Measurements from ENCODE around the gene EVA1A.

EVA1A gene

DNA sequence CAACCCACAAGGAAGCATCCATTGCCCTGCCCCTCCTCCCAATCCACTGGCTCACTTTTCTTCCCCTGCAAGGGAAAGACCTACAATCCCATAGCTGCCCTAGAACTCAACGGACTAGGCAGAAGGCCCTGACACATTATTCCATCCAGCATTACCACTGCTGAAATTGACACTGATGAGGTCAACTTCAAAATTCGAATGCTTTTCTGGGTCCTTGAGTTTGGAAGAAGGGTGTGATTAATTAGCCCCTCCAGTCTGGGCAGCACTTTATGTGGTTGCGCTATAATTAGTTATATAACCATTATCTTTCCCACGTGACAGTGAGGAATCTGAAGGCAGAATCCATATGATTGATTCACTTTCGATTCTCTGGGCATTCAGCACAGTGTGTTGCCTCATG, 55.7 kb downstream of the EVA1A start:
- peaks cover 8% of the 10 kb centered on the region for H3K9me3 ChIP-seq (ENCODE audit: insufficient read depth, low read length, severe bottlenecking)
- no peak overlapping the region for H3K4me2 ChIP-seq (ENCODE audit: insufficient read depth, low read length)
- no peak for ATAC-seq (ENCODE audit: insufficient read depth, low read depth)
- no peak for DNase-seq
- no peaks in the 10 kb centered on the region for H3K4me1 ChIP-seq (ENCODE audit: insufficient read depth, low read length)
- H3K4me3 ChIP-seq (ENCODE audit: low read depth in 1 of 2, low read length in 2 of 2), result no peak overlapping the region
- H3K9ac ChIP-seq (ENCODE audit: low read depth, low read length), result no peak overlapping the region
- H4K20me1 ChIP-seq (ENCODE audit: insufficient read depth, low read length), result no peaks in the 10 kb centered on the region
- H2AFZ ChIP-seq (ENCODE audit: low read depth, low read length), result no peak overlapping the region
- peaks cover 74% of the 10 kb centered on the region for H3K36me3 ChIP-seq (ENCODE audit: insufficient read depth, low read length)
- H3K27ac ChIP-seq (ENCODE audit: low read length), result no peak overlapping the region
- H3K79me2 ChIP-seq (ENCODE audit: insufficient read depth, low read length), result peaks cover 32% of the 10 kb centered on the region
- no peaks in the 10 kb centered on the region for H3K27me3 ChIP-seq (ENCODE audit: insufficient read depth, low read length, poor library complexity)
- TF ChIP-seq, protein P1, sequence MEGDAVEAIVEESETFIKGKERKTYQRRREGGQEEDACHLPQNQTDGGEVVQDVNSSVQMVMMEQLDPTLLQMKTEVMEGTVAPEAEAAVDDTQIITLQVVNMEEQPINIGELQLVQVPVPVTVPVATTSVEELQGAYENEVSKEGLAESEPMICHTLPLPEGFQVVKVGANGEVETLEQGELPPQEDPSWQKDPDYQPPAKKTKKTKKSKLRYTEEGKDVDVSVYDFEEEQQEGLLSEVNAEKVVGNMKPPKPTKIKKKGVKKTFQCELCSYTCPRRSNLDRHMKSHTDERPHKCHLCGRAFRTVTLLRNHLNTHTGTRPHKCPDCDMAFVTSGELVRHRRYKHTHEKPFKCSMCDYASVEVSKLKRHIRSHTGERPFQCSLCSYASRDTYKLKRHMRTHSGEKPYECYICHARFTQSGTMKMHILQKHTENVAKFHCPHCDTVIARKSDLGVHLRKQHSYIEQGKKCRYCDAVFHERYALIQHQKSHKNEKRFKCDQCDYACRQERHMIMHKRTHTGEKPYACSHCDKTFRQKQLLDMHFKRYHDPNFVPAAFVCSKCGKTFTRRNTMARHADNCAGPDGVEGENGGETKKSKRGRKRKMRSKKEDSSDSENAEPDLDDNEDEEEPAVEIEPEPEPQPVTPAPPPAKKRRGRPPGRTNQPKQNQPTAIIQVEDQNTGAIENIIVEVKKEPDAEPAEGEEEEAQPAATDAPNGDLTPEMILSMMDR (IDR thresholded peaks at IDR 0.05; ENCODE audit: borderline replicate concordance, extremely low read depth, low read length, poor library complexity, severe bottlenecking), result no peak
- no peak for TF ChIP-seq EZH2 (IDR thresholded peaks at IDR 0.05; ENCODE audit: borderline replicate concordance, low read depth, low read length, severe bottlenecking)

DNA sequence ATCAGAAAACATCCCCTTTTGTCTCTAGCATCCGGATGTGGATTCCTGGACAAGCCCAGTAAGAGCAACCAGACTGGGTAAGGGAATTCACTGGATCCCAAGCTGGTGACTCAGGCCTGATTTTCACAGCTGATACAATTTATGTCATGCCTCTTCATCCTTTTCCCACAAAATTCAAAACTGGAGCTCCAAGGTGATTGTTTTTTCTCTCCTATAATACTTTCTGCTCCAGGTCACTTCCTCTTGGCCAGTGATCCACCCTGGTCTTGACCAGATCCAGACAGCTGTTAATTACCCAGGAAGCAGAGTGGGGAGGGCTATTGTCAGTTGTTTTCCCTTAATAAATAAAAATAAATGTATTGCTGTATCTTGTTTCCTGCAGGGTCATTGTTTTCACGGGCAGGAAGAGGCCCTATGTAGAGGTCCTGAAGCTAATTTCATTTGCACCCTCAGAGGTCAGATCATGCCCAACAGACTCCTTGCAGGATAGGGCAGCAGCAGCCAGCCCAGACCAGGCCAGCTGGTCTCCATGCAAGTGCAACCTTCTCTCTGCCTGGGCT, 57.6 kb downstream of the EVA1A start:
- H3K4me2 ChIP-seq (ENCODE audit: insufficient read depth, low read length), result no peak overlapping the region
- no peaks in the 10 kb centered on the region for H3K9me3 ChIP-seq (ENCODE audit: insufficient read depth, low read length, severe bottlenecking)
- H4K20me1 ChIP-seq (ENCODE audit: insufficient read depth, low read length), result no peaks in the 10 kb centered on the region
- peaks cover 46% of the 10 kb centered on the region; the same call in 1 of the 2 replicates for H3K79me2 ChIP-seq (ENCODE audit: insufficient read depth, low read length)
- no peak for ATAC-seq (ENCODE audit: insufficient read depth, low read depth)
- no peak for TF ChIP-seq EZH2 (IDR thresholded peaks at IDR 0.05; ENCODE audit: borderline replicate concordance, low read depth, low read length, severe bottlenecking)
- TF ChIP-seq, protein P1 (IDR thresholded peaks at IDR 0.05; ENCODE audit: borderline replicate concordance, extremely low read depth, low read length, poor library complexity, severe bottlenecking), result no peak
- no peak overlapping the region for H3K9ac ChIP-seq (ENCODE audit: low read depth, low read length)
- DNase-seq, result no peak
- H3K4me1 ChIP-seq (ENCODE audit: insufficient read depth, low read length), result 0 out of 2 replicates have a peak, but pooled peaks cover 3% of the 10 kb centered on the region
- no peak overlapping the region for H2AFZ ChIP-seq (ENCODE audit: low read depth, low read length)
- peaks cover 56% of the 10 kb centered on the region for H3K36me3 ChIP-seq (ENCODE audit: insufficient read depth, low read length)
- H3K27ac ChIP-seq (ENCODE audit: low read length), result no peak overlapping the region; the same call in 1 of the 2 replicates
- H3K4me3 ChIP-seq (ENCODE audit: low read depth in 1 of 2, low read length in 2 of 2), result no peak overlapping the region
- no peaks in the 10 kb centered on the region for H3K27me3 ChIP-seq (ENCODE audit: insufficient read depth, low read length, poor library complexity)

DNA sequence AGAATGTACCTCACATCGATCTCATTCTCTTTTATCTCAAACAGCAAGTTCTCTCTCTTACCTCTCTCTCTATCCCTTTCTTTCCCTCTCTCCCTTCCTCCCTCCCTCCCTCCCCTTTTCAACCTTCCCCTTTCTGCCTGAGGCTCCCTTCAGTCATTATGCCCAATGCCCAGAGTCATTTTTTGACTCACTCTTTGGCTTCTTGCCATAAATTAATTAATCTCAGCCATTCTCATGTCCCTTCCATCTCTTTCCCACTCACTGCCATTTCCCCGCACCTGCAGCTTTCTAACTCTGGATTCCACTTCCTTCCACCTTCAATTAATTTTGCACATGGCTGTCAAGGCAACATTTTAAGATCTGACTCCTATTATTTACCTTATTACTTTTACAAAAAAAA, 60.1 kb downstream of the EVA1A start:
- Histone ChIP-seq H3K36me3 (ENCODE audit: insufficient read depth, low read length) (peaks cover 41% of the 10 kb centered on the region), H4K20me1 (ENCODE audit: insufficient read depth, low read length) (no peaks in the 10 kb centered on the region), H3K79me2 (ENCODE audit: insufficient read depth, low read length) (peaks cover 56% of the 10 kb centered on the region), H3K4me2 (ENCODE audit: insufficient read depth, low read length) (no peak overlapping the region), H2AFZ (ENCODE audit: low read depth, low read length) (no peak overlapping the region), H3K9ac (ENCODE audit: low read depth, low read length) (no peak overlapping the region), H3K27ac (ENCODE audit: low read length) (no peak overlapping the region), H3K9me3 (ENCODE audit: insufficient read depth, low read length, severe bottlenecking) (no peaks in the 10 kb centered on the region), H3K4me3 (ENCODE audit: low read depth in 1 of 2, low read length in 2 of 2) (no peak overlapping the region), H3K27me3 (ENCODE audit: insufficient read depth, low read length, poor library complexity) (no peaks in the 10 kb centered on the region), H3K4me1 (ENCODE audit: insufficient read depth, low read length) (peaks cover 10% of the 10 kb centered on the region; the same call in 1 of the 2 replicates)
- ATAC-seq (ENCODE audit: insufficient read depth, low read depth), result no peak
- no peak for TF ChIP-seq EZH2 (IDR thresholded peaks at IDR 0.05; ENCODE audit: borderline replicate concordance, low read depth, low read length, severe bottlenecking)
- TF ChIP-seq, protein P1 (IDR thresholded peaks at IDR 0.05; ENCODE audit: borderline replicate concordance, extremely low read depth, low read length, poor library complexity, severe bottlenecking), result no peak
- DNase-seq, result no peak
